H1 (cell line): ENCODE measurements around the gene ZNF148. TPM values are rescaled to one million over a fixed set of nuclear protein-coding genes. Genes with fewer than 3 reads are reported as not detected.

Source experiments
- CTCF ChIA-PET: fragments of 300-600 bp; sonication (Branson Sonifier 250); formaldehyde crosslinking; loops from one replicate; lab custom pipeline; 2021; ENCODE audit not compliant: partially characterized antibody; lab: Charles Lee
- POLR2A ChIA-PET: fragments of 300-600 bp; sonication (Branson Sonifier 250); formaldehyde crosslinking; loops from one replicate; lab custom pipeline; 2021; ENCODE audit warnings: inconsistent platforms; ENCODE audit not compliant: partially characterized antibody; lab: Charles Lee
- DNase-seq, 2 experiments: peaks; one replicate each; pipeline versions ENCODE4 v3.0.0 to v3.0.0-alpha.2; 2010 to 2022; ENCODE audit warnings: low spot score in 2 of 2, low read depth in 1 of 2, mixed read lengths in 1 of 2
- FAIRE-seq: peaks from 2 replicates; lab custom pipeline; 2011; peaks lifted over from hg19 to GRCh38; lab: Jason Lieb, UNC
- H2AFZ ChIP-seq: 2 replicates; pipeline ENCODE4 v1.8.1; 2012; ENCODE audit warnings: low read length, inconsistent platforms
- H2AK5ac ChIP-seq: 2 replicates; pipeline ENCODE4 v1.6.1; 2013; ENCODE audit warnings: low read depth, low read length
- H2BK120ac ChIP-seq: replicated peaks from 2 replicates; pipeline ENCODE3; 2013; ENCODE audit warnings: low read depth, low read length, inconsistent platforms
- H2BK12ac ChIP-seq: 2 replicates; pipeline ENCODE4 v1.6.1; 2013; ENCODE audit warnings: low read depth, low read length
- H2BK15ac ChIP-seq: 2 replicates; pipeline ENCODE4 v1.6.1; 2013; ENCODE audit warnings: low read length
- H2BK20ac ChIP-seq: 2 replicates; pipeline ENCODE4 v1.6.1; 2013; ENCODE audit warnings: low read length
- H2BK5ac ChIP-seq: 2 replicates; pipeline ENCODE4 v1.6.1; 2013; ENCODE audit warnings: low read depth, low read length
- H3K14ac ChIP-seq: 2 replicates; pipeline ENCODE4 v1.6.1; 2013; ENCODE audit warnings: inconsistent platforms; ENCODE audit not compliant: insufficient read length
- H3K18ac ChIP-seq: 2 replicates; pipeline ENCODE4 v1.6.1; 2013; ENCODE audit warnings: low read length; ENCODE audit errors: extremely low read depth
- H3K23ac ChIP-seq: 2 replicates; pipeline ENCODE4 v1.6.1; 2013; ENCODE audit warnings: inconsistent platforms; ENCODE audit not compliant: insufficient read length
- H3K23me2 ChIP-seq: 2 replicates; pipeline ENCODE4 v1.6.1; 2013; ENCODE audit warnings: low read depth, low read length
- H3K27ac ChIP-seq: 2 replicates; pipeline ENCODE4 v1.6.1; 2011; ENCODE audit warnings: low read depth, low read length, inconsistent platforms
- H3K27me3 ChIP-seq, 4 experiments: replicated peaks in 1 of 4; 1 replicate in 1 of 4; 2 replicates in 3 of 4; pipeline versions ENCODE4 v1.6.1 to v1.8.1; 2011 to 2013; ENCODE audit warnings: low read length in 3 of 4, mild to moderate bottlenecking in 3 of 4, inconsistent platforms in 2 of 4, mixed read lengths in 2 of 4, moderate library complexity in 1 of 4; ENCODE audit not compliant: control insufficient read depth in 3 of 4, insufficient read depth in 3 of 4; ENCODE audit errors: extremely low read depth in 1 of 4
- H3K36me3 ChIP-seq, 4 experiments: 2 replicates each; pipeline versions ENCODE4 v1.6.1 to v1.8.1; 2011 to 2013; ENCODE audit warnings: mild to moderate bottlenecking in 4 of 4, low read length in 3 of 4, moderate library complexity in 2 of 4, control low read depth in 1 of 4, inconsistent platforms in 1 of 4; ENCODE audit not compliant: insufficient read depth in 4 of 4, control insufficient read depth in 2 of 4
- H3K4ac ChIP-seq: replicated peaks from 2 replicates; pipeline ENCODE3; 2013; ENCODE audit warnings: low read length, low read depth, mixed read lengths, inconsistent platforms; ENCODE audit not compliant: insufficient read length
- H3K4me1 ChIP-seq, 4 experiments: replicated peaks in 1 of 4; 1 replicate in 1 of 4; 2 replicates in 3 of 4; pipeline versions ENCODE4 v1.6.1 to v1.8.1; 2011 to 2013; ENCODE audit warnings: low read length in 3 of 4, inconsistent platforms in 2 of 4, mixed read lengths in 1 of 4; ENCODE audit not compliant: insufficient read depth in 4 of 4, control insufficient read depth in 3 of 4
- H3K4me2 ChIP-seq, 2 experiments: 2 replicates each; pipeline versions ENCODE4 v1.6.1 to v1.8.1; 2011 to 2013; ENCODE audit warnings: low read depth in 2 of 2, low read length in 2 of 2, control low read depth in 1 of 2, inconsistent platforms in 1 of 2, mild to moderate bottlenecking in 1 of 2; ENCODE audit not compliant: insufficient read depth in 1 of 2
- H3K4me3 ChIP-seq, 4 experiments: fragments of 200-600, 300-600 bp in 1 of 4; sonication (generic), shearing (Covaris generic), sonication (Bioruptor Twin) in 1 of 4; 2 replicates each; pipeline versions ENCODE4 v1.5.1 to v1.8.1; 2011 to 2016; ENCODE audit warnings: low read length in 4 of 4, low read depth in 3 of 4, control low read depth in 2 of 4, inconsistent platforms in 2 of 4, mild to moderate bottlenecking in 2 of 4, mixed read lengths in 1 of 4, moderate library complexity in 1 of 4; ENCODE audit not compliant: insufficient read depth in 2 of 4; ENCODE audit errors: extremely low read depth in 1 of 4
- H3K56ac ChIP-seq: replicated peaks from 2 replicates; pipeline ENCODE3; 2013; ENCODE audit warnings: low read depth, mild to moderate bottlenecking, mixed read lengths, low read length, inconsistent platforms; ENCODE audit not compliant: insufficient read length
- H3K79me1 ChIP-seq: 2 replicates; pipeline ENCODE4 v1.6.1; 2013; ENCODE audit warnings: low read depth, low read length, control low read depth
- H3K79me2 ChIP-seq, 2 experiments: 2 replicates each; pipeline versions ENCODE4 v1.6.1 to v1.8.1; 2012 to 2013; ENCODE audit warnings: low read length in 2 of 2, mild to moderate bottlenecking in 2 of 2, inconsistent platforms in 1 of 2; ENCODE audit not compliant: insufficient read depth in 2 of 2, control insufficient read depth in 1 of 2
- H3K9ac ChIP-seq, 4 experiments: replicated peaks in 1 of 4; 1 replicate in 1 of 4; 2 replicates in 3 of 4; pipeline versions ENCODE4 v1.6.1 to v1.8.1; 2011 to 2013; ENCODE audit warnings: low read depth in 3 of 4, low read length in 3 of 4, control low read depth in 2 of 4, mild to moderate bottlenecking in 2 of 4, moderate library complexity in 2 of 4, inconsistent platforms in 1 of 4; ENCODE audit errors: extremely low read depth in 1 of 4
- H3K9me3 ChIP-seq, 2 experiments: 2 replicates each; pipeline versions ENCODE4 v1.6.1 to v1.8.1; 2012 to 2013; ENCODE audit warnings: mild to moderate bottlenecking in 2 of 2, moderate library complexity in 2 of 2, control low read depth in 1 of 2, inconsistent platforms in 1 of 2, low read depth in 1 of 2, low read length in 1 of 2, mixed read lengths in 1 of 2; ENCODE audit not compliant: insufficient read depth in 2 of 2
- H4K20me1 ChIP-seq, 2 experiments: replicated peaks in 1 of 2; 2 replicates each; pipeline versions ENCODE3 to v1.8.1; 2011 to 2013; ENCODE audit warnings: inconsistent platforms in 2 of 2, low read length in 2 of 2, mild to moderate bottlenecking in 1 of 2; ENCODE audit not compliant: insufficient read depth in 2 of 2, control insufficient read depth in 1 of 2
- H4K5ac ChIP-seq: 2 replicates; pipeline ENCODE4 v1.6.1; 2013; ENCODE audit warnings: low read length, low read depth, mixed read lengths, inconsistent platforms; ENCODE audit not compliant: insufficient read length
- H4K8ac ChIP-seq: 2 replicates; pipeline ENCODE4 v1.8.0; 2013; ENCODE audit warnings: mild to moderate bottlenecking, moderate library complexity, low read length, inconsistent platforms; ENCODE audit not compliant: insufficient read depth; ENCODE audit errors: extremely low read depth
- H4K91ac ChIP-seq: replicated peaks from 2 replicates; pipeline ENCODE3; 2013; ENCODE audit warnings: low read length, mixed read lengths, inconsistent platforms; ENCODE audit not compliant: insufficient read length
- ASH2L ChIP-seq: fragments of 200-600, 300-600 bp; sonication (generic); IDR thresholded peaks from one replicate; pipeline ENCODE4 v1.7.1; 2017; ENCODE audit warnings: low read length
- BCL11A ChIP-seq, 2 experiments: IDR thresholded peaks; one replicate each; pipeline ENCODE4 v1.6.1; 2011; ENCODE audit warnings: low read depth in 2 of 2, low read length in 2 of 2, mild to moderate bottlenecking in 2 of 2
- EZH2 ChIP-seq: fragments of 200-600 bp; sonication (generic); IDR thresholded peaks from 2 replicates; pipeline ENCODE4 v1.7.1; 2012; ENCODE audit warnings: low read depth, mild to moderate bottlenecking, moderate library complexity, low read length, inconsistent platforms; ENCODE audit not compliant: severe bottlenecking
- GTF2F1 ChIP-seq: IDR thresholded peaks from 2 replicates; pipeline ENCODE4 v1.6.1; 2012; ENCODE audit warnings: low read depth, low read length, improper control_type of control experiment, borderline replicate concordance
- KDM5A ChIP-seq: fragments of 200-600 bp; IDR thresholded peaks from 2 replicates; pipeline ENCODE4 v1.7.1; 2012; ENCODE audit warnings: mild to moderate bottlenecking, low read length, inconsistent platforms, mixed read lengths
- PHF8 ChIP-seq: fragments of 200-600 bp; sonication (generic); conservative IDR thresholded peaks from 2 replicates; pipeline ENCODE4 v1.7.1; 2012; ENCODE audit warnings: low read depth, mild to moderate bottlenecking, inconsistent platforms, low read length, moderate library complexity
- POLR2AphosphoS5 ChIP-seq: IDR thresholded peaks from 2 replicates; pipeline ENCODE4 v1.6.1; 2011; ENCODE audit warnings: low read depth, low read length
- RBBP5 ChIP-seq: IDR thresholded peaks from 2 replicates; pipeline ENCODE4 v1.7.1; 2012; ENCODE audit warnings: low read depth, mild to moderate bottlenecking, inconsistent platforms, low read length, moderate library complexity, borderline replicate concordance
- RNF2 ChIP-seq: fragments of 200-900, 300-1000 bp; sonication (generic); IDR thresholded peaks from 2 replicates; pipeline ENCODE4 v1.7.1; 2016; ENCODE audit warnings: borderline replicate concordance, low read depth, mild to moderate bottlenecking, antibody characterized with exemption, low read length; ENCODE audit not compliant: poor library complexity, severe bottlenecking; ENCODE audit errors: missing control alignments
- RXRA ChIP-seq: IDR thresholded peaks from 2 replicates; pipeline ENCODE4 v1.6.1; 2011; ENCODE audit warnings: low read depth, mild to moderate bottlenecking, low read length, moderate library complexity; ENCODE audit not compliant: insufficient read depth
- SIN3A ChIP-seq, 2 experiments: IDR thresholded peaks in 1 of 2; conservative IDR thresholded peaks in 1 of 2; 2 replicates each; pipeline ENCODE4 v1.6.1; 2011 to 2012; ENCODE audit warnings: low read length in 2 of 2, improper control_type of control experiment in 1 of 2, low read depth in 1 of 2, mild to moderate bottlenecking in 1 of 2
- WGBS, 2 experiments: shearing (Covaris generic) in 1 of 2; methylation state at CpG; one replicate each; pipeline versions ENCODE4 v1.1.6 to v1.1.7; 2013 to 2015; ENCODE audit warnings: low lambda C conversion rate in 2 of 2, mixed read lengths in 2 of 2, inconsistent platforms in 1 of 2, low coverage in 1 of 2, missing lambda C conversion rate in 1 of 2; ENCODE audit not compliant: insufficient replicate concordance in 2 of 2, insufficient coverage in 1 of 2, insufficient read length in 1 of 2; ENCODE audit errors: extremely low coverage in 1 of 2, missing lambda C conversion rate in 1 of 2; 5-methylcytosine and 5-hydroxymethylcytosine counted together
- polyA plus RNA-seq, 7 experiments: library from polyadenylated mRNA; depleted of rRNA in 3 of 7; stranded (reverse) in 5 of 7; unstranded in 2 of 7; fragments of >200 nt in 5 of 7; fragments of 200-250 nt in 2 of 7; gene quantifications; 1 replicate in 5 of 7; 2 replicates in 1 of 7; 4 replicates in 1 of 7; pipeline versions ENCODE4 v1.2.1 to v1.2.3, GENCODE V29; 2011 to 2013; ENCODE audit warnings: missing spikeins in 2 of 7, mixed read lengths in 2 of 7
- total RNA-seq: library from RNA; stranded (reverse); fragmentation: NEBNext Ultra II Directional; extraction: Animal tissue kit (Norgen Biotek cat#: 25700); gene quantifications from 2 replicates; pipeline ENCODE4 v1.2.1, GENCODE V29; 2021

ZNF148 gene
- total and polyA plus RNA-seq, 2 of the 8 experiments (the other 6 are each of a cell fraction or from before 2014, with no cell fraction given): 3.7 to 22.6 TPM

- peak overlapping the region; percentile 86; the same call in 1 of the 2 replicates for H2BK12ac ChIP-seq
- H3K18ac ChIP-seq: peak overlapping the region; percentile 26
- peaks cover 0 to 5% (median 3%) of the 10 kb centered on the region in 4 experiments; a peak in 3 of 7 replicates for H3K27me3 ChIP-seq
- peak overlapping the region; percentile 93 for H4K8ac ChIP-seq
- no peaks in the 10 kb centered on the region for H3K79me2 ChIP-seq
- DNase-seq: peak in 1 of 2 experiments; percentile 79
- peaks cover 0 to 2% (median 0%) of the 10 kb centered on the region in 4 experiments; a peak in 1 of 8 replicates for H3K36me3 ChIP-seq
- H3K9me3 ChIP-seq: no peaks in the 10 kb centered on the region
- peaks cover 11% of the 10 kb centered on the region; the same call in 1 of the 2 replicates for H3K23me2 ChIP-seq
- H2BK20ac ChIP-seq: no peak overlapping the region; the same call in 1 of the 2 replicates
- H3K56ac ChIP-seq: peak overlapping the region; percentile 42
- H3K9ac ChIP-seq: peak overlapping the region; percentile 51 to 72 (median 59); a peak in 6 of 7 replicates
- H3K4ac ChIP-seq: peak overlapping the region; percentile 41
- no peak for FAIRE-seq
- no peaks in the 10 kb centered on the region for H4K20me1 ChIP-seq
- H4K5ac ChIP-seq: peak overlapping the region; percentile 60
- H2AK5ac ChIP-seq: no peak overlapping the region
- peak overlapping the region; percentile 70 for H4K91ac ChIP-seq
- H2BK120ac ChIP-seq: no peak overlapping the region
- WGBS, 2 experiments: 2% methylated on average over 23 of the region's 28 CpGs; no CpG with 5 or more reads in 1 of the 2 experiments
- H3K4me2 ChIP-seq: peak overlapping the region; percentile 71 to 94
- H3K23ac ChIP-seq: no peak overlapping the region
- H3K14ac ChIP-seq: no peak overlapping the region
- no peak overlapping the region for H2BK15ac ChIP-seq
- POLR2A ChIA-PET: interaction anchor here (0.6 to 1.4 kb wide), 7 partner anchors 9 to 384 kb away, joined by 3 to 7 read pairs (median 3); partner anchors contain the start of gene ZNF148
- no peaks in the 10 kb centered on the region for H3K79me1 ChIP-seq
- H2BK5ac ChIP-seq: peak overlapping the region; percentile 69; the same call in 1 of the 2 replicates
- H3K4me3 ChIP-seq: peak overlapping the region; percentile 61 to 81 (median 65)
- CTCF ChIA-PET: interaction anchor here (0.6 to 1.6 kb wide), 3 partner anchors 10 to 61 kb away, joined by 3 to 11 read pairs (median 3); no protein-coding TSS in a partner anchor
- H3K27ac ChIP-seq: peak overlapping the region; percentile 8; the same call in 1 of the 2 replicates
- peaks cover 8 to 21% (median 14%) of the 10 kb centered on the region in 4 experiments for H3K4me1 ChIP-seq
- H2AFZ ChIP-seq: peak overlapping the region; percentile 71; the same call in 1 of the 2 replicates
- TF ChIP-seq KDM5A: no peak
- TF ChIP-seq SIN3A (conservative IDR thresholded peaks at IDR 0.05 in 1 of 2, IDR thresholded peaks at IDR 0.05 in 1 of 2; ENCODE audit: low read depth in 1 of 2, low read length in 2 of 2): no peak
- peak; percentile 69; the same call in 1 of the 2 replicates for TF ChIP-seq POLR2AphosphoS5
- TF ChIP-seq EZH2: peak; percentile 46
- no peak for TF ChIP-seq RNF2
- peak; percentile 61 for TF ChIP-seq ASH2L
- TF ChIP-seq RXRA: no peak
- no peak for TF ChIP-seq BCL11A (IDR thresholded peaks at IDR 0.05; ENCODE audit: low read depth in 2 of 2, low read length in 2 of 2)
- 0 out of 2 replicates have a peak, but pooled peaks have one; percentile 44 for TF ChIP-seq RBBP5
- no peak for TF ChIP-seq GTF2F1
- TF ChIP-seq PHF8: no peak; the same call in none of the 2 replicates
Observed at GRCh38 chr3:125212091-125212508, 163.0 kb downstream of the ZNF148 start.
